ENCODE results near the gene LARGE1.
A peak's percentile ranks its signal among the peaks of the same experiment; 100 is the strongest.

Gene LARGE1

GRCh38 chr22:33793475-33793874 lies 126.8 kb downstream of the LARGE1 start:
- DNase-seq (ENCODE audit: low spot score) = no peak
- in situ Hi-C loops (cut with MboI; ENCODE audit: low sequenced_read_pairs, unreplicated experiment) = no loop called here
- no peak for TF ChIP-seq CTCF (IDR thresholded peaks at IDR 0.05; ENCODE audit: borderline replicate concordance, control extremely low read depth, extremely low read depth, insufficient read depth, missing control alignments)

- TF ChIP-seq CTCF (IDR thresholded peaks at IDR 0.05; ENCODE audit: borderline replicate concordance, control extremely low read depth, extremely low read depth, insufficient read depth, missing control alignments) = no peak
- no peak for DNase-seq (ENCODE audit: low spot score)
- in situ Hi-C loops (cut with MboI; ENCODE audit: low sequenced_read_pairs, unreplicated experiment) = no loop called here
Observed at GRCh38 chr22:33792832-33793231, 127.4 kb downstream of the LARGE1 start.

GRCh38 chr22:33789690-33790253 lies 130.5 kb downstream of the LARGE1 start:
- DNase-seq (ENCODE audit: low spot score) = no peak
- in situ Hi-C loops (cut with MboI; ENCODE audit: low sequenced_read_pairs, unreplicated experiment) = loop anchor here (10.0 kb wide), 1 partner anchor 125 kb away; no protein-coding TSS in a partner anchor
- TF ChIP-seq CTCF (IDR thresholded peaks at IDR 0.05; ENCODE audit: borderline replicate concordance, control extremely low read depth, extremely low read depth, insufficient read depth, missing control alignments) = no peak

- TF ChIP-seq CTCF (IDR thresholded peaks at IDR 0.05; ENCODE audit: borderline replicate concordance, control extremely low read depth, extremely low read depth, insufficient read depth, missing control alignments) = no peak
- in situ Hi-C loops (cut with MboI; ENCODE audit: low sequenced_read_pairs, unreplicated experiment) = loop anchor here (10.0 kb wide), 1 partner anchor 126 kb away; no protein-coding TSS in a partner anchor
- no peak for DNase-seq (ENCODE audit: low spot score)
Observed at GRCh38 chr22:33788927-33789326, 131.3 kb downstream of the LARGE1 start.

- peak; percentile 61 for DNase-seq (ENCODE audit: low spot score)
- in situ Hi-C loops (cut with MboI; ENCODE audit: low sequenced_read_pairs, unreplicated experiment) = loop anchor here (10.0 kb wide), 1 partner anchor 127 kb away; no protein-coding TSS in a partner anchor
- TF ChIP-seq CTCF (IDR thresholded peaks at IDR 0.05; ENCODE audit: borderline replicate concordance, control extremely low read depth, extremely low read depth, insufficient read depth, missing control alignments) = no peak
Observed at GRCh38 chr22:33787645-33788456, 132.4 kb downstream of the LARGE1 start.

- in situ Hi-C loops (cut with MboI; ENCODE audit: low sequenced_read_pairs, unreplicated experiment) = loop anchor here (10.0 kb wide), 1 partner anchor 129 kb away; no protein-coding TSS in a partner anchor
- no peak for DNase-seq (ENCODE audit: low spot score)
- TF ChIP-seq CTCF (IDR thresholded peaks at IDR 0.05; ENCODE audit: borderline replicate concordance, control extremely low read depth, extremely low read depth, insufficient read depth, missing control alignments) = no peak
Observed at GRCh38 chr22:33786149-33786548, 134.1 kb downstream of the LARGE1 start.
